KG1 (cell line): ENCODE results near the gene DUSP18.
"Not testable (repeated sequence)": the region's sequence is repeated elsewhere in the genome, so short reads cannot be mapped to it uniquely, and the experiment has no call there.

Experiments
- DNase-seq: peaks from one replicate; lab custom pipeline; 2025; lab: John Stamatoyannopoulos, UW

DUSP18 gene

DNA sequence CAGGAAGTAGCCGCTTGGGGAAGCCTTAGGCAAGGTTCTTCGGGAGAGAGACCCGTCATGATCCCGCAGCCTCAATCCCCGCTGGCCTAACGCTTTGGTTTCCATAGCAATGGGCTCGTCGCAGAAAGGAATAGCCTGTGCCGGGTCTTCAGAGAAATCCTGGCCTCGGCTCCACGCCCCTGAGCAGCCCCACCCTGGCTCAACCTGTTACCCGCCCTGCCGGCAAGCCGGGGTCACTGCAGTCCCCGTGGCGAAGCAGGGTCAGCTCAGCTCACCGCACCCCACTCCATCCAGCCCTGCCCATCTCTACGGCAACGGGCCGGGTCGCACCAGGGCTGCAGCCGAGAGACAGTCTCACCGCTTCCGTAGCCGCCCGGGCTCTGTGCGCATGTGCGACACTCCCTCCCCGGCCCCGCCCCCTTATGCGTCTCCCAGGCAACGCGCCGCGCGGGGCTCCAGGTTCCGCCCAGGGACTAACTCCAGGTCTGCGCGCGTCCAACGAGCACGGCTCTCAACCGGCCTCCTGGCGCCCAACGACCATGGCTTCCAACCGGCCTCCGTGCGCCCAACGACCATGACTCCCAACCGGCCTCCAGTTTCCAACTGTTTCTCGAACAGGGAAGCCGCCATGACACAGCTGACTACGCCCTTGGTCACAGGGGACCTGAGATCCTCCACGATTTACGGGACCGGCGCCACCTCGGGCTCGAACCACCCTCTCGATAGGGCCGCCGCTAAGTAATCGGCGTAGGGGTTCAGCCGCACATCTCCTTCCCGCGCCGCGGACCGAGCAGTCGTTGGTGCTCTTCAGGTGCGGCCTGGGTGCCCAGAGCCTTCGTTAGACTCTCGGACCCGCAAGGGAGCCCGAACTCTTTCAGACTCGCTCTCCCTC is at the start of gene DUSP18:
Gene DUSP18, minus strand, starts transcription at position 382 of the 892 bp plus-strand sequence. CDS start 3,872 bp downstream, outside the sequence.
- DNase-seq = peak; percentile 75

DNA sequence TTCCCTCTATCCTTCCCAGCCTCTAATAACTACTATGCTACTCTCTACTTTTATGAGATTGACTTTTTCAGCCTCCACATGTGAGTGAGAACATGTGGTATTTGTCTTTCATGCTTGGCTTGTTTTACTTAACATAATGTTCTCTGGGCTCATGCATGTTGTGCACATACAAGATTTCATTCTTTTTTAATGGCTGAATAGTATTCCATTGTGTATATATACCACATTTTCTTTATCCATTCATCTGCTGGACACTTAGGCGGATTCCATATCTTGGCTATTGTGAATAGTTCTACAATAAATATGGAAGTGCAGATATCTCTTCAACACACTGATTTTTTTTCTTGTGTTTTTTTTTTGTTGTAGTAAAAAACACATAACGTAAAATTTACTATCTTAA is 46.4 kb upstream of the DUSP18 start:
- no peak for DNase-seq

DNA sequence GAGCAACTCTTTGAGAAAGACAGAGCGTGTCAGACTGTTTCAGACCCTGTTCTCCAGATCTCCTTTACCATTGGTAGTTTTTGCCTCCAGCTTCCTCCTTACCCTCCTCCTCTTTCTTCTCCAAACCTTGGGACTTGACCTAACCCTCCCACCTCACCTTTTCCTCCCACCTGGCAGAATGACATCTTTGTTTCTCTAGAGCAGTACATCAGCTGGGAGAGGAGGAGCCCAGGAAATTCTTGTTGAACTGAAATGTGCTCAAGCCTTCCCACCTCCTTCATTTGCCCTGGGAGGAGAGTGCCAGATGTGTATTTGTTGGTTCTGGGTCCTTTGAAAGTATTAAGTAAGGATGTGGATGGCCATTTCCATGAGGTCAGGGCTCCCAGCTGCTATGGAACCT is 44.4 kb upstream of the DUSP18 start:
- DNase-seq = no peak

DNA sequence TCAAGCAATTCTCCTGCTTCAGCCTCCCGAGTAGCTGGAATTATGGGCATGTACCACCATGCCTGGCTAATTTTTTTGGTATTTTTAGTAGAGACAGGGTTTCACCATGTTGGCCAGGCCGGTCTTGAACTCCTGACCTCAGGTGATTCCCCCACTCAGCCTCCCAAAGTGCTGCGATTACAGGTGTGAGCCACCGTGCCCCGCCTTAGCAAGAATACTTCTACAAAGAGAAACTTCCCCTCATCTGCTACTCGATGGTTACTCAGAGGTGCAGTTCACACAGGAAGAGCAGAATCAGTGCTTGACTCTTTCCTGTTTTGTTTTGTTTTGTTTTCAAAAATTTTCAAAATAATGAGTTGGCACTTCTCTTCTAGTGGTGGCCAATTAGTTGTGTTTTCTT is 42.3 kb upstream of the DUSP18 start:
- DNase-seq = not testable (repeated sequence)

DNA sequence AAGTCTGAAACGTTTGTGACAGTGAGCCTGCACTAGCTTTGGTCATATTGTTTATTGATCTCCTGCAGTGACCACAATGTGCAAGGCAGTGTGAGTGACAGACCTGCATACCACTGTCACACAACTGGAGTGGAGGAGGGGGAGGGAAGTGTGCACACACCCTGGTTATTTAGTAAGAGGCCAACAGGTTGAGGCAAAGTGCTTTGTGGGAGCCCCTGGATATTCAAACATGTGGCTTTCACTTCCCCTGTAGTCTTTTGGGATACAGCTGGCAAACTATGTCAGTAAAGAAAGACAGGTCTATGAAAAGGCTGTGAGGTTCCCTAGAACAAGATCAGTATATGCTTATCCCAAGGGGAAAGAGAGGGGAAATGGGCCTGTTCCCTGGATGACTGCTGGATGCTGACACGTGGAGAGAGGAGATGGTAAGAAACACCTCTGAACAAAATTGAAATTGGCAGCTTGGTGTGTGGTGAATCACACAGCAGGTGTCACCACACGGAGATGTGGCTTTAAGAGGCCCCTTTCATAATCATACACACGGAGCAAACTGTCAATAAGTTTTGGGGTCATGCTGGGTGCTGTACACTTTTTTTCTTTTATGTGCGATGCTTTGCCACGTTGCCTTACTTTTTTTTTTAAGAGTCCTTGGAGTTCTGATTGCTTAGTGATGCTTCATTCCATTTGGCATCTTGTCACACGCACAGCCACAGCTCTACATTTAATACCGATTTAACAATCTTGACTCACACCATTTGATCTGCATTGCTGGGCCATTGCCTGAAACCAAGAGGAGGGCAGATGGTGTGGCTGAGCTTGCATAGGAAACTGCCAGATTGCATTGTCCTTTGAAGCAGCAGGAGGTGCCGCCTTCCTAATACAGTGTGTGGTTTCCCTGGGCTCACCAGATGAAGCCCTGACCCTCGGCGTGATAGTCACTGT is 38.3 kb upstream of the DUSP18 start:
- no peak for DNase-seq

DNA sequence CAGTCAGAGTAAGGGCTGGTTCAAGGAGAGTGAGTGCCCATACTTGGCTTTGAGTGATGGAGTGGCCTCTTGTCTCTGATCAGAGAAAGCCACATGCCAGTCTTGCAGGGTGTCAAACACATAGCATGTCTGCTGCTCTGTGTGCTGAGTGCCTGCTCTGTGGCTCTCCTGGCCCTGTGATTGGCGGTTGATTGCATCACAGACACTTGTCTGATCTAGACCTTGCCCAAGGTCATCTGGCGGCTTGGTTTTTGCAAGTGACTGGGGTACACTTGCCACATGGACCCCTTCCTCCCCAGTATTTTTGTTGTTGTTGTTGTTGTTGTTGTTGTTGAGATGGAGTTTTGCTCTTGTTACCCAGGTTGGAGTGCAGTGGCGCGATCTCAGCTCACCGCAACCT is 37.3 kb upstream of the DUSP18 start:
- no peak for DNase-seq

DNA sequence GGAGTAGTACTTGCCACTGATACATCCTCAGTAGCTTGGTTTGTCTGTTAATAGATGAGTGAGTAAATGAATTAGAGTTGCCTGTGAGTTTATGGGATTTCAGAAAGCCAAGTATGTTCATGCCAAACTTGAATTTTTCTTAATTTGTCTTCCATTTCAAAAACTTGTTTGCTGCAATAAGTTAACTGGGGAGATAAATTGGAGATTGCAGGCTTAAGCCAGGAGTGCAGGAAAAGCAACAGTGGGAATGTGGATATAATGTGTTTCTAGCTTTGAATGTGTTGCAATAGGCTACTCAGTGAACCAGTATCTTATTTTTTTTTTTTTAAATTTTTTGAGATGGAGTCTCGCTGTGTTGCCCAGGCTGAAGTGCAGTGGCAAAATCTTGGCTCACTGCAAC is 35.2 kb upstream of the DUSP18 start:
- no peak for DNase-seq

DNA sequence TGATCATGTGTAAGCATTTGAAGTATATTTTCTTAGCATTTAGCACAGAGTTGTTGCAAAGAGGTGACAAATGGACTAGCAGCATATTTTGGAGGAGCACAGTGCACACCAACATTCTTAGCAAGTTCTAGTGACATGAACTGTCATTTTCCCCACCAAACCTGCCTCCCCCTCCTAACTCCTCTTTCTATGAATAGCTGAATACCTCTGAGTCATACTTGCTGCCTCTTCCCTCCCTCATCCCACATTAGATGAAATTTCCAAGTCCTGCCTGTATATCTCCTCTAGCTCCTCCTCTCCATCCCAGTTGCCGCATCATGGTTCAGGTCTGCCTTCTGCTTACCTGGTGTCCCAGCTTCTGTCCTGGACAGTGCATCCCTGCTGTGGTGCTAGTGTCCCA is 34.2 kb upstream of the DUSP18 start:
- no peak for DNase-seq

DNA sequence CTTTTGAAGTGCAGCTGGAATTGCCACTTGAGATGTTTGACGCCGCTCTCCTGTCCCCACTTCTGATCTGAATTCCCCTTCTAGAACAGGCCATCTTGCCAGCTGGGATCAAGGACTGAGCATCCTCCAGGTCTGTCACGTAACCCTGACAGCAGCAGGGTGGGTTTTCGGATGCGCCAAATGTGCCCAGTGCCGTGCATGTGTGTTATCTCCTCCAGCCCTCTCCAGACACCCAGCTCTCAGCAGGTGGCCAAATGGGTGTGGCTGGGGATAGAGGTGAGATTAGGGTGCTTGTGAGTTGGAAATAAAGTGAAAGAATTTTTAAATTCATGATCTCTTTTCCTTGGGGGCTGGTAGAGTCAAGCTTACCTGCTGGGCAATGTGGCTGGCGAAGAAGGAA is 30.3 kb upstream of the DUSP18 start:
- no peak for DNase-seq

DNA sequence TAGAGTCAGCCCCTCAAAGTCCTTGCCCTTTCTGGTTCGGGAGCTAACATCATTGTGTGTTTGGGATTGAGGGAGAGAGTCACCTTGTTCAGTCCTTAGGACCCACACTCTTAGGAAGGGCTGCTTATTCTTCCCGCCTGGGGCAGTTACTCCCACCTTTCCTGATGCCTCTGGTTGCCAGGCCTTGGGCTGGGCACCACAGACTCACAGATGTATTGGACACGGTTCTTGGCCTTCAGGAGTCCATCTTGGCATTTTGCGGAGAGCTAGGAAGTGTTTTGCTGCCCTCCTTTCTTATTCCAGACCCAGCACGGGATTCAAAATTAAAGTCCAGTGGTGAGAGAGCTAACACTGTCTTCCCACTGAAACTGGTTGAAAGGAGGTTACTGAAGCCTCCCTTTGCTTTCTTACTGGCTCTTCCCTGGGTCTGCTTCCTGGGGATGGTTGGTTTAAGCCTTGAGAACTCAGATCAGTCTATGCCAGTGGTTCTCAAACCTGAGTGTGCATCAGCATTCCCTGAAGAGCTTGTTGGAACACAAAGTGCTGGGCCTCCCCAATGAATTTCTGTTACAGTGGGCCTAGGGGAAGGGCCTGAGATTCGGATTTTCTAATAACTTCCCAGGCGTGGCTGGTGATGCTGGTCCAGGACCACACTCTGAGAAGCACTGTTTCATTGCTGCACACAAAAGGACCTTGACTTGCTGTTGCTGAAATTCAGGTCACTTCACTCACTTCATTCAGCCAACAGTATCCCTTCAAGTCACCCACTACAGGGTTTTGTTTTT is 28.4 kb upstream of the DUSP18 start:
- DNase-seq = no peak

DNA sequence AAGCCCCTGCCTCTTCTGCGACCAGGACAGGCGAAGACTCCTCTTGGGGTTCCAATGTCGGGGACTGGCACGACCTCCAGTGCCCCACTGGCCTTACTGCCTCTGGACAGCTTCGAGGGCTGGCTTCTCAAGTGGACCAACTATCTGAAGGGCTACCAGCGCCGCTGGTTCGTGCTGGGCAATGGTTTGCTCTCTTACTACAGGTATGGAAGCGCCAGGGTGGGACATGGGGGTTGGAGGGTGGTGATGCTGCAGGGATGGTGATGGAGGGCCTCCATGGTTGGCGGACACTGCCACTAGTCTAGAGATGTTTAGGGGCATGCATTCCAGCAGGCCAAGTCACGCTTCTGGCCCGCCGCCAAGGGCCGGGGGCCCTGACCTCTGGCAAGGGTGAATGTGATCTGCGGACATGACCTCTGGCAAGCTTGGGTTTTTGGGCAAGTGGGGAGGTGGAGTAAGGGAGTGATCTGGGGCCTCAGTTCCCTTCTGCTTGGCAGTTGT is 27.7 kb upstream of the DUSP18 start:
- no peak for DNase-seq

DNA sequence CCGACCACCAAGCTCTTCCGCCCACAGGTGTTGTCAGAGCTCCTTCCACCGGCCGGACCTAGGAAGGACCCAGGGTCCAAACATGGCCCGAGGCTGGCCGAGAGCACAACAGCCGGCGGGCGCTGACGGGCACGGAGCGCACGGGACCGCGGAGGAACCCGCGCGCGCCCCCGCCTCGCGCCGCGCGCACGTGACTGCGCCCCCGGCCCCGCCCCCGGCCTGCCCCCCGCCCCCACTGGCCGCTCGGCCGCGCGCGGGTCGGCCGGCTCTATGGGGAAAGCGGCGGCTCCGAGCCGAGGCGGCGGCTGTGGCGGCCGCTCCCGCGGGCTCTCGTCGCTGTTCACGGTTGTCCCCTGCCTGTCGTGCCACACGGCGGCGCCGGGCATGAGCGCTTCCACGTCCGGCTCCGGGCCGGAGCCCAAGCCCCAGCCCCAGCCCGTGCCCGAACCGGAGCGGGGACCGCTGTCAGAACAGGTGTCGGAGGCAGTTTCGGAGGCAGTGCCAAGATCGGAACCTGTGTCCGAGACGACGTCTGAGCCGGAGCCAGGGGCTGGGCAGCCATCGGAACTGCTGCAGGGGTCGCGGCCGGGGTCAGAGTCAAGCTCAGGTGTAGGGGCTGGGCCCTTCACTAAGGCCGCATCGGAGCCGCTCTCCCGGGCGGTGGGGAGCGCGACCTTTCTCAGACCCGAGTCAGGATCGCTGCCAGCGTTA is 27.1 kb upstream of the DUSP18 start, which contains the start of gene OSBP2:
Gene OSBP2, plus strand, starts transcription at position 235 of the 711 bp plus-strand sequence. Its CDS starts 36 bp downstream, at position 271.
- DNase-seq = no peak

DNA sequence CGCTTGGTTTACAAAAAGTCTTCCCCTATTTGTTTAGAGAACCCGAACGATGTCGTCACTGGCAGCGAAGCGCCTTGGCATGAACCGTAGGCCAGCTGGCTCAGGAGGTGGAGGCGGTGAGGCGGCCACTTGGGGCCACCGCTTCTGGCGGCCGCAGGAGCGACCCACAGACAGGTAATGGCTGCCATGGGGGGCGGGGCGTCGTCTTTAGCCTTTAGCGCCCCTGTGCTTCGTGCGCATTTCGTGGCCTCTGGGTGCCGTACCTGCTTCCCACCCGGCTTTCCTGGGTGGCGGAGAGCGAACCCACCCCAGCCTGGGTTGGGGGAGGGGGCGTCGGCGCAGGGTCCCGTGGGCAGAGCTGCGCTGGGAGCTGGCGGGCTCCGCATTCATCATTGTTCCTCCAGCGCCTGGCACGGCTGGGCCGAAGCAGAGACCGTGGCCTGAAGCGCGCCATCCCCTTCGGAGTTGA is 26.5 kb upstream of the DUSP18 start:
- no peak for DNase-seq

DNA sequence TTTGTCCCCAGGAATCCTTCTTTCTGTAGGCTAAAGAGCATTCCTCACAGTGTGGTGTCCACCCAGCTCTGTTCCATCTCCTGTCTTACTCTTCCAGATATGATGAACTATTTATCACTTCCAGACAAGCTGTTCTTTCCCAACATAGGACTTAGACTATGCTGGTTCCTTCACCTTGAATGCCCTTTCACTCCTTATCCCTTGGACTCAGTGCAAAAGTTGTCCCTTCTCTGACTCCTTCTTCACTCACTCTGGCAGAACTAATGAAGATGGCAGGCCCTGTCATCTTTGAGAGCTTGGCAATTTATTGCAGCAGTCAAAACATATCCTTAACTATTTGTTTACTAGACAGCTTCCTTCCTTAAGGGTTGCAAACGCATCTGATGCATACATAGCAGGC is 23.5 kb upstream of the DUSP18 start:
- DNase-seq = no peak

DNA sequence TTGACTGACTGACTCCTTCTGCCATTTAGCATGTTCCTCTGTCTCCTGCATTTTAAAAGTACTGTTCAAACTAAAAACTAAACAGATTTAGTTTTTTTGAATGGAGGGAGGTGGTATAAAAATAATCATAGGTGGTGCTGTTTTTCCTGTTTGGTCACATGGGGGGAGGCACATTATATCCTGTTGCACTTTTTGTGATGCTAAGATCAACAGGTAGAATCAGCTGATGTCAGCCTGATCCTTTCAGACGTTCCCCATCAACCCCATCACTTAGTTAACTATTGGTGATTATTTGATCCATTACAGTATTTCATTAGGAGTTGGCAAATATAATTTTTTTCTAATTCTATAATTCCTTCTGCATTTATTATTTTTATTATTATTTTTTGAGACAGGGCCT is 21.9 kb upstream of the DUSP18 start:
- DNase-seq = no peak

DNA sequence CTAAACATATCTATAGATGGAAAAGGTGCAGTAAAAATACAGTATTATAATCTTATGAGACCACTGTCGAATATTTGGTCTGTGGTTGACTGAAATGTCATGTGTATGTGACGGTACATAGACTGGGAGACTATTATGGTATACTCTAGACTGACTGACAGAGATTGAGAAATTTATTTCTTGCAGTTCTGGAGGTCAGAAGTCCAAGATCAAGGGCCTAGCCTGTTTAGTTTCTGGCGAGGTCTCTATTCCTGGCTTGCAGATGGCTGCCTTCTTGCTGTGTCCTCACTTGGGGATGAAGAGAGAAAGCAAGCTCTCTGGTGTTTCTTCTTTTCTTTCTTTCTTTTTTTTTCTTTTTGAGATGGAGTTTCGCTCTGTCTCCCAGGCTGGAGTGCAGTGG is 19.7 kb upstream of the DUSP18 start:
- no peak for DNase-seq

DNA sequence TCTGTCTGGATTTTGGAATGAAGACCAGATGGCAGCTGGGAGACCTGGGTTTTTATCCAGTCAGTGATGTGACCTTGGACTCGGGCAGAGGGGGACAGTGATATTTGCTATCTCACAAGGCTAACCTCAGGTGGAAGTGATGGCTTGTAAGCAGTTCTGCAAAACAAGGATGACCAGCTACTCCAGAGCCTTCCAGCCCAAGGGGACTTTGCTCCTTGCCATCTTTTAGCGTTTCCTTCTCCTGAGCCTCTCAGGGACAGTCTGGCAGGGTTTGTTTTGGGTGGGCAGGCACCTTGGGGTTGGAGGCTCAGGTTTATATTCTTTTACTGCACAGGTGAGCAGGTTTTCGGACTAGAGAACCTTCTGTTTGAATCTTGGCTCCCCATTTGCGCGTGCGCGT is 17.5 kb upstream of the DUSP18 start:
- DNase-seq = no peak

DNA sequence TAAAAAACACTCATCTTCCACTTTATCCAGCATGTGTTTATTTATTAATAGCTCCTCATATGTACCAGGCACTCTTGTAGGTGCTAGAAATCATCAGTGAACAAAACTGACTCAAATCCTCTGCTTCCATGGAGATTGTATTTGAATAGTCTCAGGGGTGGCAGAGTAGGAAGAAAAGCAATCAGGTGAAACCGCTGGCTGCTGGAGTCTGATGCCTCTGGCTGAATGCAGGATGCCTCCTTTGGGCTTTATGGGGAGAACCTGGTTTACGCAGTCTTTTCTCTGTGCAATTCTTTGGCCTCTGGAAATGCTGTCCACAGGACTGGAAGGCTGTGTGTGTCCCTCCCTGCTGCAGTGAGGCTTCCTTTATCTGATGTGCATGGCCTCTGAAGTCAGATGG is 14.2 kb upstream of the DUSP18 start:
- DNase-seq = no peak

DNA sequence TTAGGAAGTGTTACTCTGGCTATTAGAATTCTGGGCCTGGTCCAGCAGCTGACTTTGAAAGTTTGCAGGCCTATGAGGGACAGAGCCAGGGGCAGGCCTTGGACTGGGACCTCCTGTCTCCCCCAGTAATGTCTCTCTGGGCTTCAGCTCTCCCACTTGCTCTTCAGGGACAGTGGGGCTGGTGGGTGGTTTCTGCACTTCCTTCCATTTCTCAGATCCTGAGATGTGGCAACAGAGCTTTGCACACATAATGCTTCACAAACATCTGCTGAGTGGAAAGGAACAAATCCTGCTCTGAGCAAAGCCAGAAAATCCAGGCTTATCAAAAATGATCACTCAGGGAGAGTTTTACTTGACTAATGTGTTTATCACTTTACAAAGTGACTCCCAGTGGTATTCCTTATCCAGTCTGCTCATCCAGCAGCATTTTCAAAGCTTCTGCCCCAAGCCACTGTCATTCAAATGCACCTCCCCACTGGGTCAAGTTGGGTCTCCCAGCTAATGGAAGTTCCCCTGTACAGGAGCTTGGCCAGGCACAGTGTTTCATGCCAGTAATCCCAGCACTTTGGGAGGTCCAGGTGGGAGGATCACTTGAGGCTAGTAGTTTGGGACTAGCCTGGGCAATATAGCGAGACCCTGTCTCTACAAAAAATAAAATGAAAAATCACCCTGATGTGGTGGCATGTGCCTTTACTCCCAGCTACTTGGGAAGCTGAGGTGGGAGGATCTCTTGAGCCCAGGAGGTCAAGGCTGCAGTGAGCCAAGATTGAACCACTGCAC is 13.5 kb upstream of the DUSP18 start:
- no peak for DNase-seq
